ENCODE measurements around the gene SRPK1.

DNA sequence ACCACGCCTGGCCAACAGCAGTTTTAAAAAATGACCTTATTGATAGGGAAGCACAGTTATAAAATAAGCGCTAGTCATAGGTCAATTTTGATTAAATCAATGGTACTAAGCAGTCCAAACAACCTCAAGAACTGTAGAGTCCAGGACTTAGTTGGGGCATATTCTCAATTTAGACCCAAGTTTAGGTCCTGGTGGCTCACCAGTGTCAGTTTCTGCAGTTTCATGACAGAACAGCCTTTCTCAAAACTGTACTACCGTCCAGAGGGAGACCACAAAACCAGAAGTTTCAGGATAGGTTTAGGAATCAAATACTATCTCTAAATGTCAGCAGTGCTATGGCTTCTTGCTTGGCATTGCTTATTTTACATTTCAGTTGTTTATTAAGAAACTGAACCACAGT is 76.6 kb downstream of the SRPK1 start:
- TF ChIP-seq POLR2AphosphoS5 (IDR thresholded peaks at IDR 0.05), result no peak
- TF ChIP-seq, protein P1, sequence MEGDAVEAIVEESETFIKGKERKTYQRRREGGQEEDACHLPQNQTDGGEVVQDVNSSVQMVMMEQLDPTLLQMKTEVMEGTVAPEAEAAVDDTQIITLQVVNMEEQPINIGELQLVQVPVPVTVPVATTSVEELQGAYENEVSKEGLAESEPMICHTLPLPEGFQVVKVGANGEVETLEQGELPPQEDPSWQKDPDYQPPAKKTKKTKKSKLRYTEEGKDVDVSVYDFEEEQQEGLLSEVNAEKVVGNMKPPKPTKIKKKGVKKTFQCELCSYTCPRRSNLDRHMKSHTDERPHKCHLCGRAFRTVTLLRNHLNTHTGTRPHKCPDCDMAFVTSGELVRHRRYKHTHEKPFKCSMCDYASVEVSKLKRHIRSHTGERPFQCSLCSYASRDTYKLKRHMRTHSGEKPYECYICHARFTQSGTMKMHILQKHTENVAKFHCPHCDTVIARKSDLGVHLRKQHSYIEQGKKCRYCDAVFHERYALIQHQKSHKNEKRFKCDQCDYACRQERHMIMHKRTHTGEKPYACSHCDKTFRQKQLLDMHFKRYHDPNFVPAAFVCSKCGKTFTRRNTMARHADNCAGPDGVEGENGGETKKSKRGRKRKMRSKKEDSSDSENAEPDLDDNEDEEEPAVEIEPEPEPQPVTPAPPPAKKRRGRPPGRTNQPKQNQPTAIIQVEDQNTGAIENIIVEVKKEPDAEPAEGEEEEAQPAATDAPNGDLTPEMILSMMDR (IDR thresholded peaks at IDR 0.05), result no peak

All from esophagus muscularis mucosa (tissue), 3 donors.